Measurements from ENCODE around the gene CNN3. TPM values are rescaled to one million over a fixed set of nuclear protein-coding genes. Genes with fewer than 3 reads are reported as not detected.

Gene CNN3
- total RNA-seq, 3 donors from 2014 or later (not counting 1 experiment from before 2014, with no cell fraction given), result 0.55 to 1.7 (median 0.96) TPM

DNA sequence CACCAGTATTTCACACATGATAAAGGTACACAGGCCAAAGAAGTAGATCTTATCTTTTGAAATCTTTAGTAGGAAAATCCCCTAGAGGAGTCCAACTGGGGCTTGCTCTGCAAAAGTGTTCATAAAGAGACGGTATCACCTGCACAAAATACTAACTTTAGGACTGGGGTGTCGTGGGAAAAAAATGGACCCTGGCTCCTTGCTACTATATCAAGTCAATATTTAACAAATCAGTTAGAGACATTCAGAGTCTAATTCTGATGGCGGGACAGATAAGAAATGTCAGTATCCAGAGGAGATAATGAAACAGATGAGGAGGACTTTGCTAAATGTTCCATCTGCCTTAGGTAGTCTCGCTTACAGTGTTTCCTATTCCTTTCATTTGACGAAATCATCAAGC lies 25.6 kb upstream of the CNN3 start:
- no peaks in the 10 kb centered on the region for H3K4me1 ChIP-seq (ENCODE audit: control insufficient read depth, insufficient read depth, low read length)
- H3K4me3 Mint-ChIP-seq, result no peak overlapping the region
- no peak for DNase-seq
- H3K9me3 Mint-ChIP-seq, result no peaks in the 10 kb centered on the region
- H3K27ac ChIP-seq (ENCODE audit: low read length), result no peak overlapping the region
- no peaks in the 10 kb centered on the region for H3K36me3 Mint-ChIP-seq
- H3K4me1 Mint-ChIP-seq, result no peaks in the 10 kb centered on the region
- H3K27me3 ChIP-seq (ENCODE audit: control insufficient read depth, insufficient read depth, low read length), result no peaks in the 10 kb centered on the region
- H3K27me3 Mint-ChIP-seq (ENCODE audit: low read depth in 2 of 2), result no peaks in the 10 kb centered on the region
- intact Hi-C loops (cut with micrococcal nuclease), result no loop called here
- no peaks in the 10 kb centered on the region for H3K9me3 ChIP-seq (ENCODE audit: control insufficient read depth, insufficient read depth, low read length)
- TF ChIP-seq, protein P1, sequence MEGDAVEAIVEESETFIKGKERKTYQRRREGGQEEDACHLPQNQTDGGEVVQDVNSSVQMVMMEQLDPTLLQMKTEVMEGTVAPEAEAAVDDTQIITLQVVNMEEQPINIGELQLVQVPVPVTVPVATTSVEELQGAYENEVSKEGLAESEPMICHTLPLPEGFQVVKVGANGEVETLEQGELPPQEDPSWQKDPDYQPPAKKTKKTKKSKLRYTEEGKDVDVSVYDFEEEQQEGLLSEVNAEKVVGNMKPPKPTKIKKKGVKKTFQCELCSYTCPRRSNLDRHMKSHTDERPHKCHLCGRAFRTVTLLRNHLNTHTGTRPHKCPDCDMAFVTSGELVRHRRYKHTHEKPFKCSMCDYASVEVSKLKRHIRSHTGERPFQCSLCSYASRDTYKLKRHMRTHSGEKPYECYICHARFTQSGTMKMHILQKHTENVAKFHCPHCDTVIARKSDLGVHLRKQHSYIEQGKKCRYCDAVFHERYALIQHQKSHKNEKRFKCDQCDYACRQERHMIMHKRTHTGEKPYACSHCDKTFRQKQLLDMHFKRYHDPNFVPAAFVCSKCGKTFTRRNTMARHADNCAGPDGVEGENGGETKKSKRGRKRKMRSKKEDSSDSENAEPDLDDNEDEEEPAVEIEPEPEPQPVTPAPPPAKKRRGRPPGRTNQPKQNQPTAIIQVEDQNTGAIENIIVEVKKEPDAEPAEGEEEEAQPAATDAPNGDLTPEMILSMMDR (IDR thresholded peaks at IDR 0.05), result no peak
- 100% methylated on average over 5 of the region's 5 CpGs for WGBS (ENCODE audit: insufficient coverage)
- no peak for ATAC-seq
- H3K27ac Mint-ChIP-seq, result no peak overlapping the region
- H3K4me3 ChIP-seq (ENCODE audit: low read length), result no peak overlapping the region
- no peaks in the 10 kb centered on the region for H3K36me3 ChIP-seq (ENCODE audit: control insufficient read depth, insufficient read depth, low read length)

DNA sequence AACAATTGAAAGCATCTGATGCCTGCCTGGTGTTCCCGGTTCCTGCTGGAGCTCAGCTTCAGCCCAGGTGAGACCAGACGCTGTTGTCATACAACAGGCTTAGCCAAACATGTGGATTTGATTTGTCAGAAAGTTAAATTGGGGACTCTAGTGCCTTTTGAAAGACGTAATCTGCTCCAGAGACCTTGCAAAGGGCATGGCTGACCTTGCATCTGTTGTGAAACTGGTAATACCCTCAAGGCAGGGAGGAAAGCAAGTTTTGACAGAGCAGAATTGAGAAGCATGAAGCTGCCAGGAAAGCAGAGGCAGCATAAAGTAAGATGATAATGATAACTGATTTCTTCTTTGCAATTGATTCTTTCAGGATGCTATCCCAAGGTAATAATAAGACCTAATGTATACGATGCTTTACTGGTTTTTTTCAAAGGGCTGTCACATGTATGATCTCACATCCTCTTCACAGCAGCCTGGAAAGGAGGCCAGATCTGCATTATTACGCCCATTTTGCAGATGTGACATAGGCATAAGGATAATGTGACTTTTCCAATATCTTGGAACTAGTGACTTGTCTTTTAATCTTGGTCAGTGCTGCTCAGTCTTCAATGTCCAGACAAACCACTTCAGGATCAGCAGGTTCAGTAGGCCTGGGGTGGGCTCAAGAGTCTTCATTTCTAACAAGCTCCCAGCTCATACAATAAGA lies 24.7 kb upstream of the CNN3 start:
- TF ChIP-seq, protein P1 (IDR thresholded peaks at IDR 0.05), result no peak
- Histone ChIP-seq H3K36me3 (ENCODE audit: control insufficient read depth, insufficient read depth, low read length) (no peaks in the 10 kb centered on the region), H3K27ac (ENCODE audit: low read length) (no peak overlapping the region), H3K9me3 (ENCODE audit: control insufficient read depth, insufficient read depth, low read length) (no peaks in the 10 kb centered on the region), H3K27me3 (ENCODE audit: control insufficient read depth, insufficient read depth, low read length) (no peaks in the 10 kb centered on the region), H3K4me3 (ENCODE audit: low read length) (no peak overlapping the region), H3K4me1 (ENCODE audit: control insufficient read depth, insufficient read depth, low read length) (no peaks in the 10 kb centered on the region)
- DNase-seq (no peak), ATAC-seq (no peak)
- Mint-ChIP-seq H3K4me3 (no peak overlapping the region), H3K27ac (no peak overlapping the region), H3K27me3 (ENCODE audit: low read depth in 2 of 2) (no peaks in the 10 kb centered on the region), H3K4me1 (no peaks in the 10 kb centered on the region), H3K36me3 (no peaks in the 10 kb centered on the region), H3K9me3 (no peaks in the 10 kb centered on the region)
- intact Hi-C loops (cut with micrococcal nuclease), result no loop called here
- 94% methylated on average over 4 of the region's 5 CpGs for WGBS (ENCODE audit: insufficient coverage)

DNA sequence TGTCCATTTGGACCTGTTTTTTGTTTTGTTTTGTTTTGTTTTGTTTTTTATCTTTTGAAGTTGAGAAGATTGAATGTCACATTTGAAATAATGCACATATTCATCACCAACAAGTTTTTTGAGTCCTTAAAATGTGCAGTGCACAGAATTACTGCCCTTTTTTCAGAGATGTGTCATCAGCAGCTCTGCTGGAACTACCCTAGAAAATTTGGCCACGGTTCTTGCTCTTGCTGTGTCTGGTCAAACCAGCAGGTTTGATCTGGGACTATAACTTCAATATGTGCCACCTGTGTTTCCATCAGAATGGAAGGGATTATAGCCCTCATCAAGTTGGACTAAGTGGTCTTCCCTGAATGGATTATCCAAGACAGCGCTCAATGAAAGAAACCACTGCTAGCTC lies 24.1 kb upstream of the CNN3 start:
- TF ChIP-seq, protein P1 (IDR thresholded peaks at IDR 0.05), result no peak
- DNase-seq (no peak), ATAC-seq (no peak)
- no peaks in the 10 kb centered on the region for H3K36me3 Mint-ChIP-seq
- H3K27me3 ChIP-seq (ENCODE audit: control insufficient read depth, insufficient read depth, low read length), result no peaks in the 10 kb centered on the region
- no peaks in the 10 kb centered on the region for H3K4me1 ChIP-seq (ENCODE audit: control insufficient read depth, insufficient read depth, low read length)
- no peak overlapping the region for H3K4me3 Mint-ChIP-seq
- no peaks in the 10 kb centered on the region for H3K9me3 Mint-ChIP-seq
- no peak overlapping the region for H3K27ac Mint-ChIP-seq
- H3K4me1 Mint-ChIP-seq, result no peaks in the 10 kb centered on the region
- intact Hi-C loops (cut with micrococcal nuclease), result no loop called here
- H3K36me3 ChIP-seq (ENCODE audit: control insufficient read depth, insufficient read depth, low read length), result no peaks in the 10 kb centered on the region
- 76% methylated on average over 2 of the region's 2 CpGs for WGBS (ENCODE audit: insufficient coverage)
- H3K27me3 Mint-ChIP-seq (ENCODE audit: low read depth in 2 of 2), result no peaks in the 10 kb centered on the region
- no peak overlapping the region for H3K27ac ChIP-seq (ENCODE audit: low read length)
- no peak overlapping the region for H3K4me3 ChIP-seq (ENCODE audit: low read length)
- H3K9me3 ChIP-seq (ENCODE audit: control insufficient read depth, insufficient read depth, low read length), result no peaks in the 10 kb centered on the region

All from natural killer cell (primary cell).